ENCODE results near the gene ATP1A4. TPM values are rescaled to one million over a fixed set of nuclear protein-coding genes. Genes with fewer than 3 reads are reported as not detected.
A peak's percentile ranks its signal among the peaks of the same experiment; 100 is the strongest.

Gene ATP1A4
- total and polyA plus RNA-seq, 2 of the 8 experiments (the other 6 are each of a cell fraction or from before 2014, with no cell fraction given) = 0.48 to 0.61 TPM

GRCh38 chr1:160196143-160196542 is 44.7 kb downstream of the ATP1A4 start:
- DNase-seq (ENCODE audit: low read depth in 1 of 2, low spot score in 2 of 2) (no peak), FAIRE-seq (no peak)
- H3K79me1 ChIP-seq (ENCODE audit: low read depth, low read length) = peaks cover 4% of the 10 kb centered on the region; the same call in 1 of the 2 replicates
- H4K20me1 ChIP-seq (replicated peaks in 1 of 2; ENCODE audit: control insufficient read depth in 1 of 2, insufficient read depth in 2 of 2, low read length in 2 of 2) = peaks cover 0 to 9% of the 10 kb centered on the region in 2 experiments
- no peak overlapping the region for H2BK120ac ChIP-seq (replicated peaks; ENCODE audit: low read depth, low read length)
- no peak overlapping the region for H3K4me3 ChIP-seq (ENCODE audit: extremely low read depth in 1 of 4, insufficient read depth in 2 of 4, low read depth in 3 of 4, low read length in 4 of 4)
- ChIA-PET CTCF (ENCODE audit: partially characterized antibody) (interaction anchor here (0.7 to 20.4 kb wide), 17 partner anchors 12 to 111 kb away, joined by 3 to 257 read pairs (median 4); no protein-coding TSS in a partner anchor), POLR2A (ENCODE audit: partially characterized antibody) (interaction anchor here (1.0 to 2.1 kb wide), 7 partner anchors 11 to 111 kb away, joined by 3 to 8 read pairs (median 4); no protein-coding TSS in a partner anchor)
- H2BK15ac ChIP-seq (ENCODE audit: low read length) = no peak overlapping the region
- H3K9me3 ChIP-seq (ENCODE audit: insufficient read depth in 2 of 2, low read depth in 1 of 2, low read length in 1 of 2) = no peaks in the 10 kb centered on the region
- no peak overlapping the region for H4K5ac ChIP-seq (ENCODE audit: insufficient read length, low read depth, low read length)
- no peak overlapping the region for H4K91ac ChIP-seq (replicated peaks; ENCODE audit: insufficient read length, low read length)
- H3K56ac ChIP-seq (replicated peaks; ENCODE audit: insufficient read length, low read depth, low read length) = no peak overlapping the region
- no peak overlapping the region for H3K14ac ChIP-seq (ENCODE audit: insufficient read length)
- H3K79me2 ChIP-seq (ENCODE audit: control insufficient read depth in 1 of 2, insufficient read depth in 2 of 2, low read length in 2 of 2) = no peaks in the 10 kb centered on the region
- no peak overlapping the region for H2AK5ac ChIP-seq (ENCODE audit: low read depth, low read length)
- no peak overlapping the region for H3K4me2 ChIP-seq (ENCODE audit: insufficient read depth in 1 of 2, low read depth in 2 of 2, low read length in 2 of 2)
- H3K4ac ChIP-seq (replicated peaks; ENCODE audit: insufficient read length, low read depth, low read length) = no peak overlapping the region
- H2BK12ac ChIP-seq (ENCODE audit: low read depth, low read length) = peak overlapping the region; percentile 77; the same call in 1 of the 2 replicates
- H3K9ac ChIP-seq (replicated peaks in 1 of 4; ENCODE audit: extremely low read depth in 1 of 4, low read depth in 3 of 4, low read length in 3 of 4) = no peak overlapping the region
- no peaks in the 10 kb centered on the region; a peak in 1 of 7 replicates for H3K27me3 ChIP-seq (replicated peaks in 1 of 4; ENCODE audit: control insufficient read depth in 3 of 4, extremely low read depth in 1 of 4, insufficient read depth in 3 of 4, low read length in 3 of 4)
- peaks cover 0 to 20% (median 6%) of the 10 kb centered on the region in 4 experiments; a peak in 6 of 7 replicates for H3K4me1 ChIP-seq (replicated peaks in 1 of 4; ENCODE audit: control insufficient read depth in 3 of 4, insufficient read depth in 4 of 4, low read length in 3 of 4)
- no peak overlapping the region for H2BK20ac ChIP-seq (ENCODE audit: low read length)
- no peak overlapping the region for H3K18ac ChIP-seq (ENCODE audit: extremely low read depth, low read length)
- 88% methylated on average over 4 of the region's 4 CpGs; no CpG with 5 or more reads in 1 of the 2 experiments for WGBS, 2 experiments (ENCODE audit: extremely low coverage in 1 of 2, insufficient coverage in 1 of 2, insufficient read length in 1 of 2, insufficient replicate concordance in 2 of 2, low coverage in 1 of 2, low lambda C conversion rate in 2 of 2, missing lambda C conversion rate in 1 of 2)
- no peak overlapping the region for H2AFZ ChIP-seq (ENCODE audit: low read length)
- H3K23me2 ChIP-seq (ENCODE audit: low read depth, low read length) = peaks cover 10% of the 10 kb centered on the region
- H3K23ac ChIP-seq (ENCODE audit: insufficient read length) = no peak overlapping the region
- no peak overlapping the region for H3K27ac ChIP-seq (ENCODE audit: low read depth, low read length)
- H2BK5ac ChIP-seq (ENCODE audit: low read depth, low read length) = no peak overlapping the region
- no peak overlapping the region for H4K8ac ChIP-seq (ENCODE audit: extremely low read depth, insufficient read depth, low read length)
- H3K36me3 ChIP-seq (ENCODE audit: control insufficient read depth in 2 of 4, insufficient read depth in 4 of 4, low read length in 3 of 4) = no peaks in the 10 kb centered on the region; a peak in 1 of 8 replicates
- no peak for TF ChIP-seq RAD21 (IDR thresholded peaks at IDR 0.05 in 1 of 2, conservative IDR thresholded peaks at IDR 0.05 in 1 of 2; ENCODE audit: low read depth in 2 of 2, low read length in 2 of 2)
- TF ChIP-seq GABPA (IDR thresholded peaks at IDR 0.05; ENCODE audit: borderline replicate concordance, insufficient read depth, low read length) = no peak
- no peak for TF ChIP-seq SP1 (IDR thresholded peaks at IDR 0.05; ENCODE audit: low read depth, low read length)
- no peak for TF ChIP-seq TEAD4 (IDR thresholded peaks at IDR 0.05; ENCODE audit: low read depth, low read length)
